ENCODE data around the gene SPOCK1.

DNA sequence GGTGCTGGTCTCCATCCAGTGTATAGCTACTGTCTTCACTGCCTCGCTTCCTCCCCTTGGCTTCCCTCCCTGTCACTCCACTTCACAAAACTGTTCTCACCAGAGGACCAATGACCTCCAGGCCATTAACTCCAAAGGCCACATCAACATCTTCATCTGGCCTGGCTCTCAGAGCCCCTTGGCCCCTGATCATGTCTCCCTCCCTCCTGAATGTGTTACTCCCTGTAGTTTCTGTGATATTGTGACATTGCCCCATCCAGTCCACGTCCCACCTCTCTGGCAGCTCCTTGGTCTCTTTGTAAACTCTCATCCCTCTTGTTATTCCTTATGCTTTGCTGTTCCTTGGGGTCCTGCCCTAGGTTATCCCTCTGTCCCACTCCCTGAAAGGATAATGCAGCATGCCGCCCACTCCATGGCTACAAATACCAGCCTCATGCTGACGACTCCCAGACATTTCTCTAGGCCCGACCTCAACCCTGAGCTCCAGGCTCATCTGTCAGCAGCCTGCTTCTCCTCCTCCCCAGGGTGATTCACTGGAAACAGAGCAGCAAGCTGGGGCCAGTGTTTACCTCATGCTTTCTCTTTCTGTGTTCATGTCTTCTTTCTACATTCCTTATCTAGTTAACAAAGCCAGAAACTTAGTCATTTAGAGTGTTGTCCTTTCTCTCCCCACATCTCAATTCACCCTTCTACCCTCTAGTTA lies 312.2 kb downstream of the SPOCK1 start:
- TF ChIP-seq GATA2 (IDR thresholded peaks at IDR 0.05; ENCODE audit: low read depth, low read length): no peak
- TF ChIP-seq GATA3 (IDR thresholded peaks at IDR 0.05; ENCODE audit: low read depth, low read length): no peak

All from SH-SY5Y (cell line).